ENCODE results near the gene DNAJC15.

DNAJC15 gene

DNA sequence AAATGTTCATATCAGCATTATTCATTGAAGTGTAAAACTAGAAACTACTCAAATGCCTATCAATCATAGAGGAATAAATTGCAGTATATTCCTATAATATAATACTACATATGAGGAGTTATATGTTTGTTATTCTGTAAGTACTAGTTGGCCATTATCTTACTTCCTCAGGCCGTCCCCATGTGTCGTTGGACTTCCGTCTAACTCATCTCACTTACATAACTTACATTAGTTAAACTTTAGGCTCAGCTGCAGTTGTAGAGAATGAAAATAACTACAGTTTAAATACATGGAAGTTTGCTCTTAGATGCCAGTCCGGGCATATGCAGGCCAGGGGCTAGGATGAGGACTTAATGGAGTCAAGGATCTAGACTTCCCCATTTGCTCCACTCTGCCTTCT, 22.7 kb upstream of the DNAJC15 start:
- in situ Hi-C loops (cut with HindIII; ENCODE audit: low pct_ligation_motif_present, low pct_unique_long_range_greater_than_20kb, low sequenced_read_pairs): no loop called here
- no peak for DNase-seq

DNA sequence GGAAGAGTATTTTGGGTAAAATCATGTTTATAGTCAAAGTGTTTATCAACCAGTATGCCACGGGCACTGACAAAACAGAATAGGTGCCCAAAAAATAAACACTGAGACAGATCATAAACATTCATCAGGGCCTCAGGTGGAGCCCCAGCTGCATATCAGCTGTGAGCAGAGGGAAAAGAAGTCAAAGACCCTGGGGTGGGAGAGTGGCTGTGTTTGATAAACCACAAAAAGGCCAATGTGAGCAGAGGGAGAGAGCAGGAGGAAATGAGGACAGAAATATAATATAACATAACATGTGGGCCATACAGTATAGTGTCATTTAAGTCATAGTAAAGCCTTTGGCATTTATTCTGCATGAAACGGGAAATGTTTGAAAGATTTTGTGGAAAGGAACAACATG, 21.4 kb upstream of the DNAJC15 start:
- no peak for DNase-seq
- in situ Hi-C loops (cut with HindIII; ENCODE audit: low pct_ligation_motif_present, low pct_unique_long_range_greater_than_20kb, low sequenced_read_pairs): no loop called here

DNA sequence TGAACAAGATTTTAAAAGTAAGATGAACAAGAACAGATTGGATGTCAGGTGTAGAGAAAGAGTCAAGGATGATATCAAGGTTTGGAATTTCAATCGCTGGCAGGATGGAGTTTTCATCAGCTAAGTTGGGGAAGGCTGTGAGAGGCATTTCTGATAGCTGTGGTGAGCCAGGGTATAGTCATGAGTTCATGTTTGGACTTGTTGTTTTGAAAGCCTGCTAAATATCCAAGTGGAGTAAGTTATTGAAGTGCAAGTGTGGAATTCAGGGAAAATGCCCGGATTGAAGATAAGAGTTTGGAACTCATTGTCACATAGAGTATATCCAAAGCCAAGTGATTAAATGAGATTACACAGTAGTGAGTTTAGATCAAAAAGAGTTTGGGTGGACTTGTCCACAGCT, 20.4 kb upstream of the DNAJC15 start:
- in situ Hi-C loops (cut with HindIII; ENCODE audit: low pct_ligation_motif_present, low pct_unique_long_range_greater_than_20kb, low sequenced_read_pairs): no loop called here
- DNase-seq: no peak

DNA sequence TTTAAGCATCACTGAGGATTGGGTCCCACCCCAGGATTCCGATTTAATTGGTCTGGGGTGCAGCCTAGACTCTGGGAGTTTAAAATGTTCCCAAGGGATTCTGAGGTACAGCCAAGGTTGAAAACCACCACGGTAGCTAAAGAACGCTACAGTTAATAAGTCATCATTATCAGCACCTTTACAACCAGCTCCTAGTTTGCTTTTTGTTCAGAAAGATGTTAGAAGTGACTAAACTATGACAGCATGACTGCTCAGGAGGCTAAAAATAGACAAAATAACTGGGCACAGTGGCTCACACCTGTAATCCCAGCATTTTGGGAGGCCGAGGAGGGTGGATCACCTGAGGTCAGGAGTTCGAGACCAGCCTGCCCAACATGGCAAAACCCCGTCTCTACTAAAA, 19.7 kb upstream of the DNAJC15 start:
- in situ Hi-C loops (cut with HindIII; ENCODE audit: low pct_ligation_motif_present, low pct_unique_long_range_greater_than_20kb, low sequenced_read_pairs): no loop called here
- no peak for DNase-seq

DNA sequence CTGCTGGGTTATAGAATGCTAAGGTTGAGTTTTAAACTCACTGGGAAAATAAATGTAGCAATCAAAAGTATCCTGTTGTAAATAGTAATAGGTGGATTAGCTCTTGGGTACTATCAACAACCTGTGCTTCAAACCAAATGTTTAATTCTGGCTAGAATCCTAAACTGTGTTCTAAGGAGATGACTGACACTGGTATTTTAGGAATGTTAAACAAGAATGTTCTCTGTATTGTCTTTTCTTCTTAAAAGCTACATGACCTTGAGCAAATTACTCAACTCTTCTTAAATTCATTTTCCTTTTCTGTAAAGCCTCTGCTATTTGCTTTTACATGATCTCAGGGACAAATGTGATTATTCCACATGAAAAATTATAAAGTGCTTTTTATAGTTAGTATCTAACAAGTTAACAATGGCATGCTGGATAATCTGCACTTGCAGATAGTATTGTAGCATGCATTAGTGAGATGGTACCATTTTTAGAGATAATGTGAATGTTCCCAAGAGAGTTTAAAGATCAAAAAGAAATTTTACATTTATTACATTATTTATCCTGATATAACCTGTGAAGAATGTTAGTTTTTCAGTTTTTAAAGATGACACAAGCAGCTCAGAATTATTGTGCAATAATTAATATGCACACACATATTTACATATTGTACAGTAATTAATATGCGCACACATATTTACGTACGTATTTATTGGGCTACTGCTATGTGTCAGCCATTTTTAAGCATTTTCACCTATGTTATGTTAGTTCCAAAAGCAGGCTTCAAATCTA, 17.7 kb upstream of the DNAJC15 start:
- in situ Hi-C loops (cut with HindIII; ENCODE audit: low pct_ligation_motif_present, low pct_unique_long_range_greater_than_20kb, low sequenced_read_pairs): no loop called here
- peak; percentile 17 for DNase-seq

DNA sequence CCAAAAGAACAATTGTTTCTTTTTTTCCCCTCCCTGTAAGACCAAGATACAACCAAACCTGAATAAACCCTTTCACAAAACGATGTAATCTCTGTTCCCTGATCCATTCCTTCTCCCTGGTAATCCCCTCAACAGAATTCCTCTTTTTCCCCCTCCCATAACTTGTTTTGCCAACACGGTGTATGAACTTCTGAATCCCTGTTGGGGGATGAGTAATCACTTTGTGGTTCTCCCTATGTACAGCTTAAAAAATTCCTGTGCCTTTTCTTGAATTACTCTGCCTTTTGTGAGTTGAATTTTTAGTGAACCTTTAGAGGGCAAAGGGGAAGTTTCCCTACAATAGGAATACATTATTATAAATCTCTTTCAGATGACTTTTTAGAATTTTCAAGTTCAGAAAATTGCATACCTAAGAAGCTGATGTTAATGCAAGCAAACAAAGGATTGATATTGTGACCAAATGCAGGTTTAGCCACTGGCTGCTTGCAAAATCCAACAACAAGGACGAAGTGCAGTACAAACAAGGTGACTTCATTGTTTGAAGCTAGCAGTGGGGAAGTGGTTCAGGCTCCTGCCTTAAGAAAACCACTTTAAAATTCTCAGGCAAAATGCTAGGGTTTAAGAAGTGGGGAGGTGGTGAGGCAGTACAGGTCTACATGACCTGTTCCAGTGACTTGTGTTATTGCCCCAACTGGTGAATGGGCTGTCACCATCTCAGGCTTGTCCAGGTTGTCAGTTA, 16.3 kb upstream of the DNAJC15 start:
- DNase-seq: peak; percentile 13
- in situ Hi-C loops (cut with HindIII; ENCODE audit: low pct_ligation_motif_present, low pct_unique_long_range_greater_than_20kb, low sequenced_read_pairs): no loop called here

DNA sequence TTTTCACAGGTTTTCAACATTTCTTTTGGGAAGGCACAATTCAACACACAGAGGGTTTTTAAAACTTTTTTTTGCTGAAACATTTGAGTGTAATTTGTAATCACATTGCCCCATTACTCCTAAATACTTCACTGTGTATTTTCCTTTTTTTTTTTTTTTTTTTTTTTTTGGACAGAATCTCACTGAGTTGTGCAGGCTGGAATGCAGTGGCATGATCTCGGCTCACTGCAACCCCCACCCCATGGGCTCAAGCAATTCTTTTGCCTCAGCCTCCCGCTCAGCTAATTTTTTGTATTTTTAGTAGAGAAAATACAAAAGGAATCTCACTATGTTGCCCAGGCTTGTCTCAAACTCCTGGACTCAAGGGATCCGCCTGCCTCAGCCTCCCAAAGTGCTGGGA, 14.8 kb upstream of the DNAJC15 start:
- no peak for DNase-seq
- in situ Hi-C loops (cut with HindIII; ENCODE audit: low pct_ligation_motif_present, low pct_unique_long_range_greater_than_20kb, low sequenced_read_pairs): no loop called here

DNA sequence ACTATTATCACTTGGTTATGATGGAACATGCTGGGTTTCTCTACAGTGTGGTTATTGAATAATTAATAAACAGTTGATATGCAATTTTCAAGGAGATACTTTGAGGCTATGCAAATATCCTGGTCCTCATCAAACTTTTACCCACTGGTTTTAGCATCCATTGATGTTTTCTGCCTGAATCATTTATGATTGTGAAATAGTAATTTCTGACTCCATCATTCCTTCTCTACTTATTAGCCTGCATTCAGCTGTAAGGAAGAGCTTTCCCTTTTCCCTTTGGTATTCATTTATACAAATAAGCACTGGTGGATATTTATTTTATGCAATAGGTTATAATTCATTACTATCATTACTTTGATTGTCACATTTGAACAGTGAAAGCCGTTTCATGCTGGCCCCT, 13.9 kb upstream of the DNAJC15 start:
- in situ Hi-C loops (cut with HindIII; ENCODE audit: low pct_ligation_motif_present, low pct_unique_long_range_greater_than_20kb, low sequenced_read_pairs): no loop called here
- no peak for DNase-seq

DNA sequence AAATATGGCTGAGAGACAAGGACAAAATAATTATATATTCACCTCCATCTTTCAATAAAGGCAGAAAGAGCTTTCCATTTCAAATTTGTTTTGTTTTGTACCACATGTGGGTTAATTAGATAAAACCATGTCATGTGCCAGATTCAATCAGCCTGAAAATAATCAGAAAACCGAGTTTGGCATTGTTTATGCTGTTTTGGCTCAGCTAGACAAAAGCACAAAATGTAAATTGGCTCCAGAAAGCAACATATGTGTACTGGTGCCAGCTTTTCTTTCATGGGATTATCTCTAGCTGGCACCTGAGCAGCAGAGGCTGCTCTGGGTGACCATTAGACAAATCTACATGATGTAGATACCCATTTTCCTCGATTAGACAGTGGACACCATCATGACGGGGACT, 9.2 kb upstream of the DNAJC15 start:
- in situ Hi-C loops (cut with HindIII; ENCODE audit: low pct_ligation_motif_present, low pct_unique_long_range_greater_than_20kb, low sequenced_read_pairs): no loop called here
- no peak for DNase-seq

DNA sequence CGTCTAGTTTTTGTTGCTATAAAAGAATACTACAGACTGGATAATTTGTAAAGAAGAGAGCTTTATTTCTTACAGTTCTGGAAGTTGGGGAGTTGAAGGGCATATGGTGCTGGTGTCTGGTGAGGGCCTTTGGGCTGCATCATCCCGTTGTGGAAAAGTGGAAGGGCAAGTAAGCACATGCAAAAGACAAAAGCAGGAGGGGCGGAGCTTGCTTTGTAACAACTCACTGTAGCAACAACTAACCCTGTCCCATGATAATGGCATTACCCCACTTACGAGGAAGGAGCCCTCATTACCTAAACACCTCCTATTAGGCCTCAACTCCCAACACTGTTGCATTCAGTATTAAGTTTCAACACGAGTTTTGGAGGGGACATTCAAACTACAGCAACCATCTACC, 7.2 kb upstream of the DNAJC15 start:
- in situ Hi-C loops (cut with HindIII; ENCODE audit: low pct_ligation_motif_present, low pct_unique_long_range_greater_than_20kb, low sequenced_read_pairs): no loop called here
- no peak for DNase-seq

DNA sequence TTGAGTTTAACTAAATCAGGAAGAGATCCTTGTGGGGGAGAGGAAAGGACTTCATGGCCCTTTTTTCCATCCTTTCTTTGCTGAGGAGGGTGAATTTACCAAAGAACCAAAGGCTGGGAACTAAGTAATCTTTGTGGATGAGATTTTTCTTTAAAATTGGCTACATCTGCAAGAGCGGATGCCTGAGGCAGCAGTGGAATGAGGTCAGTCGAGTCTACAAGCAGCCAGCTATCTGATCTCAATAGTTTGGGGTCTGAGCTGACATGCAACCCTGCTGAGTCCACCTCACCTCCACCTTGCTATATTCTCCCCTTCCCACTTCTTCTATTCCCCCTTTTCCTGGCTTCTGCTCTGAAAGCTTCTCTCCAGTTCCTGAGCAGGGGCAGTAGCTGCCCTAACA, 3.6 kb upstream of the DNAJC15 start:
- in situ Hi-C loops (cut with HindIII; ENCODE audit: low pct_ligation_motif_present, low pct_unique_long_range_greater_than_20kb, low sequenced_read_pairs): no loop called here
- no peak for DNase-seq

DNA sequence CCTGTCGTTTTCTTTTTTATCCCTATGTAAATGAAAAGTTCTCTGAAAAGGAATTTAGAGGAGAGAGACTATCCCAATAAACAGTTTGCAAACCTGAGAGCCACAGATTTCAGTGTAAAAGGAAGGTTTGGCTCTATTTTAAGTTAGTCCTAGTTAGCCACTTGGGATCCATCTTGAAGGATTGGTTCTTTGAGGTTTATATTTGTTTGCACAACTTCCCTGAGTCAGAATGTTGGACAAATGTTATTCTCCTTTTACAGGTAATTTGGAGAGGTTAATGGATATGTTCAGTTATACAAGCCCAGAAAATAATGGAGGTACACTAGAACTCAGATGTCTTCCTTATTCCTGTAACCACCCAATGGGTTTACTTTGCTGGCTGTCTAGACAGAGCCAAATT, 2.6 kb upstream of the DNAJC15 start:
- in situ Hi-C loops (cut with HindIII; ENCODE audit: low pct_ligation_motif_present, low pct_unique_long_range_greater_than_20kb, low sequenced_read_pairs): no loop called here
- DNase-seq: no peak

DNA sequence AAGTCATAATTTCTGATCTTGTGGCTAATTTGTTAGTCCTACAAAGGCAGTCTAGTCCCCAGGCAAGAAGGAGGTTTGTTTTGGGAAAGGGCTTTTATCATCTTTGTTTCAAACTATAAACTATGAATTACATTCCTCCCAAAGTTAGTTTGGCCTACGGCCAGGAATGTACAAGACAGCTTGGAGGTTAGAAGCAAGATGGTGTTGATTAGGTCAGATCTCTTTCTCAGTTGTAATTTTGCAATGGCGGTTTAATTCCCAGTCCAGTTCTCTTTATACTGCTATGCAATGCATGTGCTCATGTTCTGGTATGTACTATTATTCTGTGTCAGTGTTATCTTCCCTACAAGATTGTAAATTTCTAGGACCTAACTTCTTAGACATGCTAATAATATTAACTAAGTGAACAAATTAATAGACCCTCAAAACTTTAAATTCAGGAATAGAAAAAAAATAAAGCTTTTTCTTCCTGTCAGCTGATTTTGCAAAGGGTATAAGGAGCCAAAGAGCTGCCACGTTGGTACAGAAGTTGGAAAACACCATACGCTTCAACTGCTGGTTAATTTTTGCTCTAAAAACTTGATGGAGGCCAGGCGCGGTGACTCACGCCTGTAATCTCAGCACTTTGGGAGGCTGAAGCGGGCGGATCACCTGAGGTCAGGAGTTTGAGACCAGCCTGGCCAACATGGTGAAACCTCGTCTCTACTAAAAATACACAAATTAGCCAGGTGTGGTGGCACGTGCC, 1.3 kb upstream of the DNAJC15 start:
- in situ Hi-C loops (cut with HindIII; ENCODE audit: low pct_ligation_motif_present, low pct_unique_long_range_greater_than_20kb, low sequenced_read_pairs): no loop called here
- no peak for DNase-seq

DNA sequence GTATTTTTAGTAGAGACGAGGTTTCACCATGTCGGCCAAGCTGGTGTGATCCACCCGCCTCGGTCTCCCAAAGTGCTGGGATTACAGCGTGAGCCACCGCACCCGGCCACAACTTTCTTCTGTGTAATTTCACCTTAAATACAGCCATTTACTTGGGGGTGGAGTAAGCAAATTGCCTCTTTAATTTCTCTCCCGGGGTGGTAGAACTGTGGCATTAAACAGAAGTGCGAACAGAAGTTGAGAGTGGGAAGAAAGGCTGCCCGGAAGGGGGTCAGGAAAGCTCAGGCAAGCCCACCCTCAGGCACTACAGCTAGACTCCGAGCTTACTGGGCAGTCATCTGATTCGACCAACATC, 475 bp upstream of the DNAJC15 start:
- in situ Hi-C loops (cut with HindIII; ENCODE audit: low pct_ligation_motif_present, low pct_unique_long_range_greater_than_20kb, low sequenced_read_pairs): no loop called here
- no peak for DNase-seq

DNA sequence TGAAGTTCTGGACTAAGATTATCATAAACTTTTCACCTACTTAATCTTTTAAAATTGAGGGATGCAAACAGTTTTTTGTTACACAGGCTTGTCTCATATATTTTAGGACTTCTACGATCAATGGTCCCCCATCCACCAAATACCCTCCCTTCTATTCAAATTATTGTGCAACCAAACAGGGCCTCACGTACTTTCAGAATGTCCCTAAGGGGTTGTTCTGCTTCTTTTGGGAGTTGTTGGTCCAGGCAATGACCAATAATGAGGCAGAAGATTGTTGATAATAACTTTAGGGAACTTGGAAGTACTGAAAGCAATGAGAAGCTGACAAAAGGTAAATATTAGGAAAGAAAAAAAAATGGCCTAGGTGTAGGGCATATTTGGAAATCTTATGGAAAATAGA, 2.9 kb downstream of the DNAJC15 start:
- in situ Hi-C loops (cut with HindIII; ENCODE audit: low pct_ligation_motif_present, low pct_unique_long_range_greater_than_20kb, low sequenced_read_pairs): no loop called here
- DNase-seq: no peak

DNA sequence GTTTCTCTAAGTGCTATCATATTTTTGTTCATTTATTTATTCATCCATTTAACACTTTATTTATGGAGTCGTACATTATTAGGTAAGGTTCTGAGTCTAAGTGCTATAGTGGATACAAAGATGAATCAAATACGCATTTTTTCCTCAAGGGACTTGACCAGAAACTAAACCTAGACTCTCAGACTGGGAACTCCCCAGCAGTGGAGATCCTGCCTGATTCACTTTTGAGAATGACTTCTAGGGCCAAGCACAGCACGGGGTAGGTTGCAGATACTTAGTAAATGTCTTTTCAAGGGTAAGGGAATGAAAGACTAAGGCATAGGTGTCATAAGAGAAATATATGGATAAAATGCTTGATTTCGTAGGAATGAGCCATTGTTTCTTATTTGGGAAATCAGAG, 7.2 kb downstream of the DNAJC15 start:
- DNase-seq: no peak
- in situ Hi-C loops (cut with HindIII; ENCODE audit: low pct_ligation_motif_present, low pct_unique_long_range_greater_than_20kb, low sequenced_read_pairs): no loop called here

DNA sequence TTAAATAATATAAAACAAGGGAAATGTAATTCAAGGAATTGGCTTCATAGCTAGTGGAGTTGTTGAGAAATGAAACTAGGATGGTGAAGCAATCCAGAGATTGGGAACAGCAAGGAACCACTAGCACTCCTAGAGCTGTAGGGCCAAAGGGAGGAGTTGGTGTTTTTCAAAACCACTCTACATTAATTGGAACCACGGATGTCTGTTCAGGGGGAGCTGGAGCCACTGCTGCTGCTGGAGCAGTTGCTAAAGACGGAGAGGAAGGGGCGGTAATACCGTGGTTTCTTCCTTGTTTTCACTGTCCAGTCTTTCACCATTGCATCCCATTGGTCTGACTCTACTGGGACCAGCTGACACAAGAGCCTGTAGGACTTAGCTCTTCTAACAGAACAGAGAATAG, 8.5 kb downstream of the DNAJC15 start:
- in situ Hi-C loops (cut with HindIII; ENCODE audit: low pct_ligation_motif_present, low pct_unique_long_range_greater_than_20kb, low sequenced_read_pairs): no loop called here
- no peak for DNase-seq

DNA sequence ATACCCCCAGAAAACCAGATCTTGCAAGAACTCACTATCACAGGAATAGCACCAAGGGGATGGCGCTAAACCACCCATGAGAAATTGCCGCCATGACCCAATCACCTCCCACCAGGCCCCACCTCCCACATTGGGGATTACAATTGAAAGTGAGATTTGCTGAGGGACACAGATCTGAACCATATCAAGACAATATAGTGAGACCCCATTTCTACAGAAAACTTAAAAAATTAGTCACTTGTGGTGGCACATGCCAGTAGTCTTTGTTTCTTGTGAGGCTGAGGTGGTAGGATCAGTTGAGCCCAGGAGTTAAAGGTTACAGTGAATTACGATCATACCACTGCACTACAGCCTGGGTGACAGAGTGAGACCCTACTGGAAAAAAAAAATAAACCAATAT, 9.7 kb downstream of the DNAJC15 start:
- no peak for DNase-seq
- in situ Hi-C loops (cut with HindIII; ENCODE audit: low pct_ligation_motif_present, low pct_unique_long_range_greater_than_20kb, low sequenced_read_pairs): no loop called here

DNA sequence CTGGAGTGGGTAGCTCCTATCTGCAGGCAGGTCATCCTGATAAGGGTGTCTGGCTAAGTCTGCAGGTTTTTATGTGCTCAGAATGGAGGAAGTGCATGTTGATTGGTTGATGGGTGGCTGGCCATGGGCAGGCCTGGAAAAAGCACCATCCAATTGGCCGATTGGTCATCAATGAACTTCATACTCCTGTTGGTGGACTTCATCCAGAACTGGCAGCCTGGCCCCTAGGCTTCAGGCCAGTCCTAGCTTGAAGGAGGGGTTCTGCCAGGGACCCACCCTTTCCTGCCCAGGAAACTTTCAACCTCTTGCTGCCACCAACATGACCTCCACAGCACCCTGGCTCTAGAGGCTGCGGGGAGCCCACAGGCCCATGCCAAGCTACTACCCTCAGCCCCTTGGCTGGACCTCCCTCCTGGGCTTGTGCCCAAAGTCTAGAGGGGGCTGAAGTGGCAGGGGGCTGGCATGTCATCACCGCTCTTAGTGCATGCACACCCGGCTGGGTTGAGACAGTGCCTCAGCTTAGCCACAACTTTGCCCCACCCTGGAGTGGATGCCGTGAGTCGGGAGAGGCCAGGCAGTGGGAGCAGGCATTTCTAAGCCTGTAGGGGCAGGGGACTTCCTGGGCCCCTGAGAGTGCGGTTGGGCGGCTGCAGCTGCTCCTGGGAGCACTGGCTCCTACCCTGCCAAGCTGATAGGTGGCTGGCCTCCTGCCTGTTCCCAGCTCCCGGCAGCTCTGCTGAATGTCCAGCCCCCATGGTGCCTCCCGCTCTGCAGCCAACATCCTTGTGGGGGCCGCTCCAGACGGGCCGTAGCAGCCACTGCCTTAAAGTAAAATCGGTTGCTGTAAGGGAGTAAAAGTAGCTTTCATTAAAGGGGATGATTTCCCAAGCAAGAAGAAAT, 13.2 kb downstream of the DNAJC15 start:
- no peak for DNase-seq
- in situ Hi-C loops (cut with HindIII; ENCODE audit: low pct_ligation_motif_present, low pct_unique_long_range_greater_than_20kb, low sequenced_read_pairs): no loop called here
